Measurements from ENCODE around the gene BRIP1. TPM values are rescaled to one million over a fixed set of nuclear protein-coding genes. Genes with fewer than 3 reads are reported as not detected.

BRIP1 gene
- total and polyA plus RNA-seq, 9 of the 15 experiments (the other 6 are each of a cell fraction or from before 2014, with no cell fraction given), result 2.4 to 17.5 (median 11.2) TPM

GRCh38 chr17:61827649-61828395 lies 35.5 kb downstream of the BRIP1 start:
- 91% methylated on average over 8 of the region's 8 CpGs for WGBS (ENCODE audit: insufficient coverage, low coverage, missing lambda C conversion rate)

More at GRCh38 chr17:61827649-61828395, 35.5 kb downstream of the BRIP1 start:
- no peak for TF ChIP-seq ZNF766 (CRISPR knock-in tag; conservative IDR thresholded peaks at IDR 0.05)
- peak; percentile 54 for TF ChIP-seq RBM25 (IDR thresholded peaks at IDR 0.05; ENCODE audit: low read depth, low read length, severe bottlenecking)
- no peak for TF ChIP-seq CCAR2 (IDR thresholded peaks at IDR 0.05; ENCODE audit: low read depth, low read length)
- TF ChIP-seq POU5F1 (IDR thresholded peaks at IDR 0.05; ENCODE audit: borderline replicate concordance, low read depth, low read length, partially characterized antibody), result no peak
- no peak for TF ChIP-seq NR2C1 (IDR thresholded peaks at IDR 0.05)
- TF ChIP-seq NR2C1 (tag; IDR thresholded peaks at IDR 0.05), result no peak
- TF ChIP-seq, protein P1, sequence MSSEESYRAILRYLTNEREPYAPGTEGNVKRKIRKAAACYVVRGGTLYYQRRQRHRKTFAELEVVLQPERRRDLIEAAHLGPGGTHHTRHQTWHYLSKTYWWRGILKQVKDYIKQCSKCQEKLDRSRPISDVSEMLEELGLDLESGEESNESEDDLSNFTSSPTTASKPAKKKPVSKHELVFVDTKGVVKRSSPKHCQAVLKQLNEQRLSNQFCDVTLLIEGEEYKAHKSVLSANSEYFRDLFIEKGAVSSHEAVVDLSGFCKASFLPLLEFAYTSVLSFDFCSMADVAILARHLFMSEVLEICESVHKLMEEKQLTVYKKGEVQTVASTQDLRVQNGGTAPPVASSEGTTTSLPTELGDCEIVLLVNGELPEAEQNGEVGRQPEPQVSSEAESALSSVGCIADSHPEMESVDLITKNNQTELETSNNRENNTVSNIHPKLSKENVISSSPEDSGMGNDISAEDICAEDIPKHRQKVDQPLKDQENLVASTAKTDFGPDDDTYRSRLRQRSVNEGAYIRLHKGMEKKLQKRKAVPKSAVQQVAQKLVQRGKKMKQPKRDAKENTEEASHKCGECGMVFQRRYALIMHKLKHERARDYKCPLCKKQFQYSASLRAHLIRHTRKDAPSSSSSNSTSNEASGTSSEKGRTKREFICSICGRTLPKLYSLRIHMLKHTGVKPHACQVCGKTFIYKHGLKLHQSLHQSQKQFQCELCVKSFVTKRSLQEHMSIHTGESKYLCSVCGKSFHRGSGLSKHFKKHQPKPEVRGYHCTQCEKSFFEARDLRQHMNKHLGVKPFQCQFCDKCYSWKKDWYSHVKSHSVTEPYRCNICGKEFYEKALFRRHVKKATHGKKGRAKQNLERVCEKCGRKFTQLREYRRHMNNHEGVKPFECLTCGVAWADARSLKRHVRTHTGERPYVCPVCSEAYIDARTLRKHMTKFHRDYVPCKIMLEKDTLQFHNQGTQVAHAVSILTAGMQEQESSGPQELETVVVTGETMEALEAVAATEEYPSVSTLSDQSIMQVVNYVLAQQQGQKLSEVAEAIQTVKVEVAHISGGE (CRISPR knock-in tag; IDR thresholded peaks at IDR 0.05), result peak in 1 of 3 experiments; percentile 65; a peak in 1 of 6 replicates
- no peak for TF ChIP-seq ZNF445 (CRISPR knock-in tag; IDR thresholded peaks at IDR 0.05; ENCODE audit: low read depth)
- peak; percentile 64 for TF ChIP-seq EWSR1 (IDR thresholded peaks at IDR 0.05; ENCODE audit: borderline replicate concordance, low read depth, partially characterized antibody)
- TF ChIP-seq TARDBP (IDR thresholded peaks at IDR 0.05), result no peak
- peak; percentile 52 for TF ChIP-seq ZNF146 (CRISPR knock-in tag; IDR thresholded peaks at IDR 0.05; ENCODE audit: unreplicated experiment)
- intact Hi-C loops (cut with micrococcal nuclease), result no loop called here
- POLR2A ChIA-PET, result no interaction called here
- no peak overlapping the region for H2AFZ ChIP-seq (ENCODE audit: low read depth, low read length)
- no peak overlapping the region for H3K9ac ChIP-seq (ENCODE audit: insufficient read depth in 1 of 2, low read depth in 2 of 2, low read length in 2 of 2)
- H3K36me3 ChIP-seq (ENCODE audit: control insufficient read depth, insufficient read depth, low read length), result peaks cover 8% of the 10 kb centered on the region; the same call in 1 of the 3 replicates
- in situ Hi-C loops (cut with MboI), result no loop called here
- no peaks in the 10 kb centered on the region for H3K27me3 ChIP-seq (ENCODE audit: control insufficient read depth in 2 of 2, insufficient read depth in 2 of 2, low read length in 2 of 2)
- DNase-seq (ENCODE audit: extremely low read depth in 1 of 4, low spot score in 3 of 4), result no peak
- H4K20me1 ChIP-seq (replicated peaks; ENCODE audit: control insufficient read depth, insufficient read depth, low read length), result no peaks in the 10 kb centered on the region
- no TSS peak for BruUV-seq (replicated peaks)
- ATAC-seq, result no peak
- no peak overlapping the region for H3K27ac ChIP-seq (ENCODE audit: extremely low read depth, low read depth, low read length)
- no peaks in the 10 kb centered on the region for H3K4me1 ChIP-seq (replicated peaks in 1 of 2; ENCODE audit: control insufficient read depth in 2 of 2, insufficient read depth in 2 of 2, low read length in 2 of 2)
- no peak overlapping the region for H3K4me3 ChIP-seq
- no peaks in the 10 kb centered on the region for H3K79me2 ChIP-seq (ENCODE audit: control insufficient read depth, insufficient read depth, low read length)
- CTCF ChIA-PET (ENCODE audit: low intra/inter-chr PET ratio), result no interaction called here
- FAIRE-seq, result no peak
- H3K4me2 ChIP-seq (ENCODE audit: insufficient read depth, low read length), result no peak overlapping the region
- H3K9me3 ChIP-seq (replicated peaks; ENCODE audit: control insufficient read depth, insufficient read depth, low read depth, low read length), result no peaks in the 10 kb centered on the region
- no peaks in the 10 kb centered on the region for H3K9me1 ChIP-seq (ENCODE audit: control insufficient read depth, insufficient read depth, low read length)
